CD4-positive, alpha-beta T cell treated with Interleukin-2 at 100 ng/mL for 4 hours (primary cell): ENCODE measurements around the gene RAE1.
"Not testable (repeated sequence)": the region's sequence is repeated elsewhere in the genome, so short reads cannot be mapped to it uniquely, and the experiment has no call there.

ENCODE experiments used
- DNase-seq: peaks from one replicate; pipeline ENCODE4 v3.0.0-alpha.2; 2020; ENCODE audit warnings: low spot score

Gene RAE1

DNA sequence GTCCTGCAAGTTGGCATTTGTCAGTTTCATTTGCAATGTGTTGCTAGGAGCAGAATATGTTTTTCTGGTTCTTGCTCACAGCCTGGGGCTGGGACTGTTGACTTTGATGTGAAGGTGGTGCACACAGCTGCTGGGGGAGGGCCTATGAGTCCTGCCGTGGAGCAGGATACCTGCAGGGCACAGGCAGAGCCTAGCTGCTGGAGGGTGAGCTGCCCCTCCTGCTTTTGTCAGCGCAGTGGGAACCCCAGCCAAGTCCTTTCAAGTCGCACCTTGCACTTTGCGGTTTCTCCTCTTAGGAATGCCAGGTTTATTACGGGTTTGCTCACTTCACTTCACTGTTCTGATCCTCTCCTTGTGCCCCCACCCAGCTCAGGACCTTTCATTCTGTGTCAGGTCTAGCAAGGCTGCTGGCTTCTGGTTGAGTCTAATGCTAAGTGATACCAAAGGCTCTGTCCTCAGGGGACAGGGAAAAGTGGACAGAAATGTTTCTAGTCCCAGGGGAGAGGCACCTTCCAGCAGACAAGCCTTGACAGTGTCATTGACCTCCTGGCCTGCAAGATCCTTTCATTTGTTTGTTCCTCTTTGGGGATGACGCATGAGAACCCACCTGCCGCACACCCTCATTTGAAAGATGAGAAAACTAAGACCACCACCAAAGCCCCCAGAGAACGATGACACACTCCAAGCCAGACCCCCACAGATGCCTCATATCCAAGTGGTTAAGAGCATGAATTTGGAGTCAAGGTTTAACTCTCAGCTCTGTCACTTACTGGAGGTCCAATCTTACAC, 24.2 kb upstream of the RAE1 start:
- DNase-seq = no peak

DNA sequence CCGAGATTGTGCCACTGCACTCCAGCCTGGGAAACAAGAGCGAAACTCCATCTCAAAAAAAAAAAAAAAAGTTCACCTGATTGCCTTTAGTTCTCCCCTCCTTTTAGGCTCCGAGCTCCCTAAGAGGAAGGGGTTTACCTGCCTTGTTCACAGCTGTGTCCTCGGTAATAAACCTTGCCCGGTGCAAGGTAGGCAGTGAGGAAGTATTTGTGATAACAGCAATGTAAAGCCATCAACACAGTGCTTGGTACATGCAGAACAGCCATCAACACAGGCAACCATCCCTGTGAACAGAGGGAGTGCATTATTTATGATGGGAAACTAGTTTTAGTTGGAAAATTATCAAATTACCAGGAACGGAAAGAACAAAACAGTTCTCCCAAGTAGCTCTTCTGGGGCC, 23.2 kb upstream of the RAE1 start:
- no peak for DNase-seq

DNA sequence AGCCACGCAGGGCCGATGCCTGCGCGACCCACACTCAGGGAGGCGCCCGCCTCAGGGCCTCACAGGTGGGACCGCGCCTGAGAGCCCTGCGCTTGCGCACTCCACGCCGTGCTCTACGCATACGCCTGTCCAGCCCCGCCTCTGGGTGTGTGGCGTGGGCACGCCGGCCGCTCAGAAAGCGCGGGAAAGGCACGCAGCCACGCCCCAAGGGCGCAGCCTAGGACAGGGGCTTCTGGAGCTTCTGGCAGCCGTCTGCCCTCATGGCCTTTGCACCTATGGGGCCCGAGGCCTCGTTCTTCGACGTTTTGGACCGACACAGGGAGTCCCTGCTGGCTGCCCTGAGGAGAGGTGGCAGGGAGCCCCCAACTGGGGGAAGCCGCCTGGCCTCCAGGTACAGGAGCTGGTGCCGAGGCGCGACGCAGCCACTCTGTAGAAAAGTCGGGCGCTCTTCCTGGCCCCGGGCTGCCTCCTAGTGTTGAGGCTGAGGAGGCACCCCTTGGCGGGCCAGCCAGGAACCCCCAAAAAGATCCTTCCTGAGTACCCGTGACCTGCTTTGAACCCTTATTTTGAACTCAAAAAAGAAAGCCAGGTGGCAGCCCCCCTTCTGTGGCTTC, 21.3 kb upstream of the RAE1 start, which contains the start of gene SPO11:
SPO11 (plus strand) TSS at position 196 of the 614 bp plus-strand sequence; CDS start at position 261, 65 bp downstream.
- DNase-seq = no peak

DNA sequence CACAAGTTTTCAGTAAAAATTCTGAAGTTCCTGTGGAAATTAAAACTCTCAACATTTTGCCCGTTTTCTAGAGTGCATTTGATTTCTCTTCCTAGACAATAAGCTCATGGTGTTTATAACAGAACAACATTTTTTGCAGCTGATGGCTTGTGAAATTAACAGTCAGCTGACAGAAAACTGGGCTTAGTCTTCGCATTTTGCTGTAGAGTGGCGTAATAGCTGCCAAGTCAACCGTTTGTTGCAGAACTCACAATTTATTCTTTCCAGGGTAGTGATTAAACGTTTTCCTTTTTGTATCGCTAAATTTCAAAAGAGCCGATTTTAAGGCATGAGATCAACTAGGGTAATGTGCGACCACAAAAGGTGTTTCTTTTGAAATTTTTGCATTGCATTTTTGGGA, 20.1 kb upstream of the RAE1 start:
- no peak for DNase-seq

DNA sequence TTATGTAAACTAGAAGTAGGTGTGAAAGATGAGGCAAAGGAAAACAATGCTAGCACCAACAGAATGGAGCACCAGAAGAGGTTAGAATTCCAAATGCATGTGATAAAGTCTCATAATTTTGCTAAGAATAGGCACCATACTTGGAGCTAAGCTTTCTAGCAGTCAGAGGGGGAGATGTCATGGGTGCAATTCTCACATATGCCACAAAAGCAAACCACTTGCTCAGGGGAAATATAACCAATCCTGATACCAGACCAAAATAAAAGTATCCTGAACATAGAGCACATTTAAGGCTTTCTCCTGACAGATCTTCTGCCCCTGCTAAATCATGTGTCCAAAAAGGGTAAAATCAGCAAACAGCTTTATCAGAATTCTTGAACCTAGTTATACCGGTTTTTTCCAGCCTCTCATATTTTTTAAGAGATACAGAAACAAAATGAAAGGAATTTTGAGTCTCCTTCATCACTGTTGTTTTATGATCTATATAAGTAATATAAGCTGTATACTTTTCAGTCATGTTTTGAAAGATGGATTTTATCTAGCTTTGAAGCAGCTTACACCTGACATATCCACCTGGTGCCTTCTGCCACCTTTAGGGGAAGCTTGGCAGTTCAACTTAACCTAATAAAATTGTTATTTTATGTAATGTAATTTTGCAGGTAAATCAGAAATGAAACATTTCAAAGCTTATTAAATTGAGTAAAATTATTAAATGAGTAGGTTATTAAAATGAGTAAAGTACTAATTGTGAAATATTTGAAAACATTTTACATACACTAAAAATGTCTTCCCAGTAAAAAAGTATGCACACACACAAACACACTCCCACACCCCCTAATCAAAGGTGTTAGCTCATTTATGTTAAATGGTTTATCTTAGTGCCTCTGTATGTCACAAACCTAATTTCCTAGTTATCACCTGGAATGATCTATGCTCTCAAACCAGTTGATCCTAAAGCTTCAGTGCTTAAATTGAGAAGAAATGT, 18.7 kb upstream of the RAE1 start:
- no peak for DNase-seq

DNA sequence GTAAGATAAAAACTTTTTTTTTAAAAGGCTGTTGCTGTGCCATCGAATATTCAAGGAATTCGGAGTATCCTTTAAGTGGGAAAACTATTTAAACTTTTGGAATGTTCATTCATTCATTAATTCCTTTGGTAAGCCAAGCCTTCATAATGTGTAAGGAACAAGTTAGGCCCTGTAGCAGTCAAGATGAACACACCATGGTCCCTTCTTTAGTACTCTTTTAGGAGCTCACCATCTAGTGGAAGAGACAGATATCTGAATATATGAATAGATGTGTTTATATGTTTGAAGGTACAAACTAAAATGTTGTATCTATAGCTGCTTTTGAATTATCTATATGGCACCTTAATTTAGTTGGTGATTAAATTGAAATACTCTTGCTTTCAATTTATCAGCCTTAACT, 15.7 kb upstream of the RAE1 start:
- no peak for DNase-seq

DNA sequence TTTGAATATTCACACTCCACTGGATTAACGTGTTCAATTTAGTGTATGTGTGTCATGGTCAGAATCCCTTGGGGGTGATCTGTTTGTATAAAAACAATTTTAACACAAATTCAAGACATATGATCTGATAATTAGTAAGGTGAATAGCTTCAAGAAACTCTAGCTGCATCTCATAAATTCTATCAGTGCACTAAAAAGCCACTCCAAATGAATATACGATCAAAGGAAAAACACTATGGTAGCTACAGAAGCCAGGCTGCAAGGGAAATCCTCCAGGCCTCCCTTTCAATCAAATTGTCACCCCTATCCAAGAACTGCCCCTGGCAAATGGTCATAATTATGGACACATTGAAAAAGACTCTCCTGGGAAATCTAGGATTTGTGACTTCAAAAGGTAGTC, 9.4 kb upstream of the RAE1 start:
- no peak for DNase-seq

DNA sequence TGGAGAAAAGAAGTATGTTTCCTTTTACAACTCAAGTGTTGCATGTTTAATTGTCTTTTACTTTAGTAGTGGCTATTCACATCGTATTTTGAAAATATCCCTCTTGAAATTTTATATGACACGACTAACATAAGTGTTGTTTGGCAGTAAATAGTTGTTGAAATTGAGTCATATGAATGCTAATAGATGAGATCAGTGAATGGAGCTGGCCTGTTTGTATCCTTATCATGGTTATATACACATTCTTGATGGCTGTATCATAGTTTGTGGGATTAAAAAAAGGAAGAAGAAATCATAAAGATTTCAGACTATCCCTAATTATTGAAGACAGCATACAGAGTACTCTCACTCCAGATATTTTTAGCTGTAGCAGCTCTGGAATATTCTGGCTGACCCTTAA, 8.2 kb upstream of the RAE1 start:
- DNase-seq = no peak

DNA sequence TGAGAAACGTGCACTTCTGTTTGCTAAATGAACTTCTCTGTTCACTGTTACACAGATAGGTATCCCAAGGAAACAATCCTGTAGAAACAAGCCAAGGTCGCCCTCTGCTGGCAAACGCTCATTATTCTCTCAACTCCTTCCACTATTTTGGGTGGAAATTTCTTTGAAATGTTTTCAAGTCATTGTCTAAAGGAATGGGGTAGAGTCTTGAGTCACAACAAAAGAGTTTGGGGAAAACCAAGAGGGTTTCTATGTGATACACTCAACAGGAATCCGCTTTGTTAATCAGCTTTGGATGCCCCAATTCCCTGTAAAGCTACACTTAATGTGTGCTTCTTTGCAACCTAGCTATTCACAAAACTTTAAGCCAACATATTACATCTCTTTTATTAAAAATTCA, 4.6 kb upstream of the RAE1 start:
- peak; percentile 67 for DNase-seq

DNA sequence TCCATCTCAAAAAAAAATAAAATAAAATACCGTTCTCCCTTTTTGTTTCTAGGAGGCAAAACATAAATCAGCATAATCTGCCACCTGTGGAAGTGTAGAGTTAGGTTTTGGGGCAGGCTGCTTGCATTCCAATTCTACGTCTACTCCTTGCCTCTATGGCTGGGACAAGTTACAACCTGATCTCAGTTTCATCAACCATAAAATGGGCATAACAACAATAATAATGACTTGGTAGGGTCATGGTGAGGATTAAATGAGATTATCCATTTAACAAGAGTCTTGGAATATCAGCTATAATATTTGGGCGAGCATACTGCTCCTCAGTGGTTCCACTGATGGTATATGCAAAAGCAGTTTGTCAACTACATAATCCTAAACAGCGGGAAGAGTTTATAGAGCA, 3.7 kb upstream of the RAE1 start:
- DNase-seq = no peak

DNA sequence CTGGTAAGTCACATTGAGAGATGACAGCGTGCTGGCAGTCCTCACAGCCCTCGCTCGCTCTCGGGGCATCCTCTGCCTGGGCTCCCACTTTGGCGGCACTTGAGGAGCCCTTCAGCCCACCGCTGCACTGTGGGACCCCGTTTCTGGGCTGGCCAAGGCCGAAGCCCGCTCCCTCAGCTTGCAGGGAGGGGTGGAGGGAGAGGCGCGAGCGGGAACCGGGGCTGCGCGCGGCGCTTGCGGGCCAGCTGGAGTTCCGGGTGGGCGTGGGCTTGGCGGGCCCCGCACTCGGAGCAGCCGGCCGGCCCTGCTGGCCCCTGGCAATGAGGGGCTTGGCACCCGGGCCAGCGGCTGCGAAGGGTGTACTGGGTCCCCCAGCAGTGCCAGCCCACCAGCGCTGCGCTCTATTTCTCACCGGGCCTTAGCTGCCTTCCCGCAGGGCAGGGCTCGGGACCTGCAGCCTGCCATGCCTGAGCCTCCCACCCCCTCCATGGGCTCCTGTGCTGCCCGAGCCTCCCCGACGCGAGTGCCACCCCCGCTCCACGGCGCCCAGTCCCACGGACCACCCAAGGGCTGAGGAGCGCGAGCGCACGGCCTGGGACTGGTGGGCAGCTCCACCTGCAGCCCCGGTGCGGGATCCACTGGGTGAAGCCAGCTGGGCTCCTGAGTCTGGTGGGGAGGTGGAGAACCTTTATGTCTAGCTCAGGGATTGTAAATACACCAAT, 2.7 kb upstream of the RAE1 start:
- DNase-seq = not testable (repeated sequence)

DNA sequence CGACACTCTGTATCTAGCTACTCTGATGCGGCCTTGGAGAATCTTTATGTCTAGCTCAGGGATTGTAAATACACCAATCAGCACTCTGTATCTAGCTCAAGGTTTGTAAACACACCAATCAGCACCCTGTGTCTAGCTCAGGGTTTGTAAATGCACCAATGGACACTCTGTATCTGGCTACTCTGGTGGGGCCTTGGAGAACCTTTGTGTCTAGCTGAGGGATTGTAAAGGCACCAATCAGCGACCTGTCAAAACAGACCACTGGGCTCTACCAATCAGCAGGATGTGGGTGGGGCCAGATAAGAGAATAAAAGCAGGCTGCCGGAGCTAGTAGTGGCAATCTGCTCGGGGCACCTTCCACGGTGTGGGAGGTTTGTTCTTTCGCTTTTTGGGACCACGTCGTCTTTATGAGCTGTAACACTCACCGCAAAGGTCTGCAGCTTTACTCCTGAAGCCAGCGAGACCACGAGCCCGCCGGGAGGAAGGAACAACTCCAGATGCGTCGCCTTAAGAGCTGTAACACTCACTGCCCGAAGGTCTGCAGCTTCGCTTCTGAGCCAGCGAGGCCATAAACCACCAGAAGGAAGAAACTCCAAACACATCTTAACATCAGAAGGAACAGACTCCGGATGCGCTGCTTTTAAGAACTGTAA, 2.0 kb upstream of the RAE1 start:
- DNase-seq = peak; percentile 3

DNA sequence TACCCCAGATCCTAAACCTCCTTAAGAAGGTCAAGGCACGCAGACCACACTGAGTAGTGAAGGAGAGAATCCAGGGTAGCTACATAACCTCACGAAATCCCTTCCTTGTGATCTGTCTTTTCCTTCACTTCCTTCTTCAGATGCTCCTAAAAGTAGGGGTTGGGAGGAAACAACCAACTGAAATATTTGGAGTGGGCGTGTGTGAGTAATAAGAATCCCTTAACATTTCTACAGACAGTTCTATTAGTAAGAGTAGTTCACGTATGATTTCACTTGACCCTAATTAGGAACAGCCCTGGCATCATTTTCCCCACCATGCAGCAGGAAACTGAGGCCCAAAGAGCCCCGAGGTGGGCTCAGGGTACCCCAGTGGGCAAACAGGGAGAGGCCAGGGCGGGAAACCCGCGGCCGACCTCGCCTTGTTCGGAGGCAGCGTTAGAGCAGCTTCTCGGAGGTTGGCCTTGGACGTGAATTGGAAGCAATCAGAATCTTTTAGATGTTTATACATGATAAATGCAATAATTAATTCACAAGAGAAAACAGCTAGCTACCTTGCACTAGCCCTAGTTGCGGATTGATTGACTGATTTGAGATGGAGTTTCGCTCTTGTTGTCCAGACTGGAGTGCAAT, 859 bp upstream of the RAE1 start:
- no peak for DNase-seq

DNA sequence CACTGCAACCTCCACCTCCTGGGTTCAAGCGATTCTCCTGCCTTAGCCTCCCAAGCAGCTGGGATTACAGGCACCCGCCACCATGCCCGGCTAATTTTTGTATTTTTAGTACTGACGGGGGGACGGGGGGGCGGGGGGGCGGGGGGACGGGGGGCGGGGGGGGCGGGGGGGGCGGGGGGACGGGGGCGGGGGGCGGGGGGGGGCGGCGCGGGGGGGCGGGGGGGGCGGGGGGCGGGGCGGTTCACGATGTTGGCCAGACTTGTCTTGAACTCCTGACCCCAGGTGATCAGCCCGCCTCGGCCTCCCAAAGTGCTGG, 371 bp upstream of the RAE1 start:
- DNase-seq = not testable (repeated sequence)

DNA sequence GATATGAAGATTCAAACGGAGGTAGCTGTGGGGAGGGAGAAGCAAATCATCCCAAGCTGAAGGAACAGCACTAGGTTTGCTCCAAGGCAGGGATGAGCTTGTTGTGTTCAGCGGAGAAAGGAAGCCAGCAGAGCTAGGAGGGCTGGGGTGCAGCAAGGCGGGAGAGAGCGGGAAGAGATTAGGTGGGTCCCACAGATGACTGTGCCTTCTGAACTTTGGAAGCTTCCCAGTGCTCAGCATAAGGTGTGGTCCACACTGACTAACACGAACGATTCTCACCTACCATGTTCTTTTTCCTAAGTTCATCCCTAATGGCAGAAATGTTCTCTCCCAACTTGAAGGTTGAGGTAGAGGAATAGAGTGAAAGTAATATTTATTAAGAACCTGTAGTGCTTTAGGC, 1.2 kb downstream of the RAE1 start:
- no peak for DNase-seq

DNA sequence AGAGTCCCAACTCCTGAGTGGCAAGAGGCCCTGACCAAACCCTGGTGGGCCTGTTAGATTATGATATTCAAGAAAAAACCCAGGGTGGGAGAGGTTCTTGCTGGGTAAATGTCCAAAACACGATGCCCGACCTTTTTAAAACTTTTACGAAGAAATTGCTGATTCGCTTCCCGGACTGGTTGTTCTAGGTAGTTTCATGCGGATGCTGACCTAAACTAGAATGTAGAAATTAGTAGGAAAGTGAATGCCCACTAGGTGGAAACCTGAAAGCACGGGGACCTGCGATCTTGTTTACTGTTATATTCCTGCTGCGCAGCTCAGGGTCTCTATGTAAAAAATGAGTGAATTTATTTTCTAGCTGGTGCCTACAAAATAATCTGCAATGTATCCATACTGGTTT, 2.3 kb downstream of the RAE1 start:
- no peak for DNase-seq

DNA sequence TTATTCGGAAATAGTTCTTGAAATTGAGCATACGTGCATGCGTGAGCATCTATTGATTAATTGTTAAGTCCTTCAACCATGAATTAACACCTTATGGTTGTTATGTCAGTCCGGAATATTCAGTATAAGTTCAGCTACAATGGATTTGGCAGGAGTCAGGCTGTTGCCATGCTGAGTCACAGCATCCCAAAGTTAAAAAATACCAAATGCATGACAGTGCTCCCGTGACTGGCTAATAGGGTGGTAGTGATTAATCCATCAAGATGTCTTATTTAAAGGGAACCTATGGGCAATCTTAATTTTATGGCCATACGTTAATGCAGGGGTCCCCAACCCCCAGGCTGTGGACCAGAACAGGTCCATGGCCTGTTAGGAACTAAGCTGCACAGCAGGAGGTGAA, 10.5 kb downstream of the RAE1 start:
- DNase-seq = no peak

DNA sequence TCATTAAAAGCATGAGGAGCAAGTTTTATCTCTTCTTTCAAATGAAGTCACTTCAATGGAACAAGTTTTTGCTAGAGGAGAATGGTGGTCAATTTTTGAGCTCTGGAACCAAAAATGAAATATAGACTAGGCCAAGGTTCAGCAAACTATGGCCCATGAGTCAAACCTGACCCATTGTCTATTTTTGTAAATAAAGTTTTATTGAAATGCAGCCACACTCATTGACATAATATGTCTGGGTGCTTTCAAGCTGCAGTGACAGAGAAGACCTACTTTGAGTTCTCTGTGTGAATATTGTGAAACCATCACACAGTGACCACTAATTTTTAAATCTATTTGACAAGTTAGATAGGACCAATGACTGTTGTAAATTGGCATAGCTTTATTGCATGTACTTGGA, 13.4 kb downstream of the RAE1 start:
- no peak for DNase-seq

DNA sequence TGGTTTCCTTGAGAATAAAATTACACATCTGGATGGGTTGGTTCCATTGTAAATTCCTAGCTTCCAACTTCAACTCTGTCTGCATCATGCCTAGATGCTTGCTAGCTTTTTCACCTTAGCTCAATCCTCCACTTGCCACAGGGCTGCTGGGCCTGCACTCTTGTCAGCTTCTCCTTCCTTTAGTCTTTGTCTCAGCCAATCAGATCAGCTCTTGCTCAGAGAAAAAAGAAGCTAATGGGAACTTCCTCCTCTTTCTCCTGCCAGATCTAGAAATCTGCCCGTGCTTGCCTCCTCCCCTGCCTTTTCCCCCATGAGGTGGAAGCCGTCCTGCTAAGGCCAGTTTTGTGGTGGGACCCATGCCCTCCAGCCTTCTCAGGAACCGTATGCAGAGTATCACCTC, 18.5 kb downstream of the RAE1 start:
- no peak for DNase-seq

DNA sequence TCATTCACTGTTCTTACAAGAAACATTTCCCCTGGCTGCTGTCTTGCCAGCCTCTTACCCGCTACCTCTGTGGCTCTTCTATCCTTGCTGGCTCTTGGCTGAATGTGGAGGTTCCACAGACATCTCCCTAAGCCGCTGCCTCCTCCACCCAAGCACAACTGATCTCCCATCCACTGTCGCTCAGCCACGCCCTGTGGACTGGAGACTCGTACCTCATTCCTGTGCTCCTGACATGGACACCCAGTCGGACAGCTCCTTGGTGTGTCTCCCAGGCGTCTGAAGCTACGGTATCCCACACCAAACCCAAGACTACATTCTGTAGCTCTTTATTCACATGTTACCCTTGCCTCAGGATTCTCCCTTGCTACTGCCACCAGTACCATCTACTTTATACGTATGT, 19.3 kb downstream of the RAE1 start:
- no peak for DNase-seq

DNA sequence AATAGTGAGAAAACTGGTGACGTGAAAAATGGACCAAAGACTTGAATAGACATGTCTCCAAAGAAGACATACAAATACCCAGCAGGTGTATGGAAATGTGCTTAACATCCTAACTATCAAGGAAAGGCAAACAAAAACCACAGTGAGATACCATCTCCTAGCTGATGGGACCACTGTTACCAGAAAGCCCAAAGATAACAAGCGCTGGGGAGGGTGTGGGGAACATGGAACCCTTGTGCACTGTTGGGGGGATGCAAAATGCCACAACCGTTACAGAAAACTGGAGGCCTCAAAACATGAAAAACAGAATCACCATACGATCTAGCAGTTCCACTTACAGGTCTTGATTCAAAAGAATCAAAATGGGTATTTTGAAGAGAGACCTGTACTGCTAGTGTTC, 20.3 kb downstream of the RAE1 start:
- DNase-seq = no peak
